SK-N-SH (cell line): ENCODE data around the gene TNN. TPM values are rescaled to one million over a fixed set of nuclear protein-coding genes. Genes with fewer than 3 reads are reported as not detected.

Experiments used
- CTCF ChIA-PET: fragments of 300-600, 350-600 bp; formaldehyde crosslinking; extraction: SDS; loops from one replicate; lab custom pipeline; 2021; lab: Yijun Ruan, JAX
- POLR2A ChIA-PET: fragments of 350-600 bp; sonication (Branson Sonifier 250); formaldehyde crosslinking; extraction: SDS; loops from one replicate; lab custom pipeline; 2020; ENCODE audit warnings: antibody characterized with exemption, inconsistent platforms; lab: Yijun Ruan, JAX
- DNase-seq: peaks from one replicate; pipeline ENCODE4 v3.0.0; 2012
- H2AFZ ChIP-seq: fragments of 200-600 bp; sonication (generic); 2 replicates; pipeline ENCODE4 v1.8.1; 2016; ENCODE audit warnings: antibody characterized with exemption, mild to moderate bottlenecking, low read depth
- H3F3A ChIP-seq: fragments of 200-600 bp; sonication (generic); replicated peaks from 2 replicates; pipeline ENCODE3; 2016; ENCODE audit warnings: antibody characterized with exemption, mild to moderate bottlenecking; ENCODE audit not compliant: insufficient read depth
- H3K27ac ChIP-seq, 2 experiments: fragments of 200-500 bp in 1 of 2; fragments of 200-600 bp in 1 of 2; sonication (Bioruptor generic) in 1 of 2; sonication (generic), shearing (Covaris generic) in 1 of 2; 2 replicates each; pipeline versions ENCODE4 v1.5.1 to v1.6.1; 2014 to 2016; ENCODE audit warnings: low read depth in 2 of 2, inconsistent platforms in 1 of 2, low read length in 1 of 2, mild to moderate bottlenecking in 1 of 2, mixed read lengths in 1 of 2
- H3K27me3 ChIP-seq: fragments of 200-600 bp; sonication (generic), shearing (Covaris generic); 2 replicates; pipeline ENCODE4 v1.6.1; 2016; ENCODE audit warnings: mixed run types; ENCODE audit not compliant: insufficient read depth
- H3K36me3 ChIP-seq, 2 experiments: fragments of 200-500 bp in 1 of 2; fragments of 200-600 bp in 1 of 2; sonication (Bioruptor generic) in 1 of 2; sonication (generic) in 1 of 2; replicated peaks in 1 of 2; 2 replicates each; pipeline versions ENCODE3 to v1.5.1; 2014 to 2016; ENCODE audit warnings: low read length in 1 of 2, mild to moderate bottlenecking in 1 of 2; ENCODE audit not compliant: insufficient read depth in 2 of 2, control insufficient read depth in 1 of 2
- H3K4me1 ChIP-seq, 2 experiments: fragments of 200-500 bp in 1 of 2; fragments of 200-600 bp in 1 of 2; sonication (Bioruptor generic) in 1 of 2; sonication (generic), shearing (Covaris generic) in 1 of 2; 2 replicates each; pipeline versions ENCODE4 v1.5.1 to v1.6.1; 2014 to 2016; ENCODE audit warnings: low read depth in 1 of 2, low read length in 1 of 2, mixed run types in 1 of 2; ENCODE audit not compliant: insufficient read depth in 2 of 2, control insufficient read depth in 1 of 2
- H3K4me2 ChIP-seq: fragments of 200-600 bp; sonication (generic), shearing (Covaris generic); 2 replicates; pipeline ENCODE4 v1.6.1; 2017; ENCODE audit warnings: mixed run types
- H3K4me3 ChIP-seq, 2 experiments: fragments of 200-500 bp in 1 of 2; fragments of 200-600 bp in 1 of 2; sonication (Bioruptor generic) in 1 of 2; sonication (generic), shearing (Covaris generic) in 1 of 2; 2 replicates each; pipeline versions ENCODE4 v1.5.1 to v1.8.1; 2014 to 2016; ENCODE audit warnings: low read depth in 2 of 2, inconsistent platforms in 1 of 2, low read length in 1 of 2, mild to moderate bottlenecking in 1 of 2, mixed read lengths in 1 of 2, moderate library complexity in 1 of 2
- H3K79me2 ChIP-seq: fragments of 200-600 bp; sonication (generic); 2 replicates; pipeline ENCODE4 v1.8.1; 2017; ENCODE audit warnings: mild to moderate bottlenecking; ENCODE audit not compliant: insufficient read depth
- H3K9ac ChIP-seq: fragments of 200-600 bp; sonication (generic); 2 replicates; pipeline ENCODE4 v1.6.1; 2017; ENCODE audit warnings: mixed run types
- H3K9me2 ChIP-seq: fragments of 200-600 bp; sonication (generic); 2 replicates; pipeline ENCODE4 v1.6.1; 2017; ENCODE audit warnings: mixed run types
- H3K9me3 ChIP-seq: fragments of 200-600 bp; sonication (generic); 2 replicates; pipeline ENCODE4 v1.6.1; 2017; ENCODE audit warnings: mixed run types, mild to moderate bottlenecking, moderate library complexity
- H4K20me1 ChIP-seq: fragments of 200-600 bp; sonication (generic); 2 replicates; pipeline ENCODE4 v1.6.1; 2017; ENCODE audit warnings: mild to moderate bottlenecking, mixed run types; ENCODE audit not compliant: insufficient read depth
- CHD2 ChIP-seq: fragments of 150-350 bp; IDR thresholded peaks from 2 replicates; pipeline ENCODE4 v1.6.1; 2018; ENCODE audit warnings: low read length; ENCODE audit not compliant: partially characterized antibody
- ELF1 ChIP-seq: IDR thresholded peaks from 2 replicates; pipeline ENCODE4 v1.4.0; 2012
- EP300 ChIP-seq, 2 experiments: IDR thresholded peaks; 2 replicates each; pipeline versions ENCODE4 v1.4.0 to v1.6.1; 2012; ENCODE audit warnings: borderline replicate concordance in 1 of 2, low read depth in 1 of 2, low read length in 1 of 2
- FOSL2 ChIP-seq: IDR thresholded peaks from 2 replicates; pipeline ENCODE4 v1.4.0; 2012; ENCODE audit warnings: low read depth, mild to moderate bottlenecking, moderate library complexity, borderline replicate concordance
- FOXM1 ChIP-seq: IDR thresholded peaks from 2 replicates; pipeline ENCODE4 v1.4.0; 2012; ENCODE audit warnings: low read depth, mild to moderate bottlenecking
- GABPA ChIP-seq: IDR thresholded peaks from 2 replicates; pipeline ENCODE4 v1.4.0; 2012; ENCODE audit warnings: low read depth, mild to moderate bottlenecking
- GATA2 ChIP-seq: sonication (generic); formaldehyde crosslinking; IDR thresholded peaks from 2 replicates; pipeline ENCODE4 v1.5.0; 2020; ENCODE audit warnings: mild to moderate bottlenecking, missing genetic modification reagents
- MXI1 ChIP-seq: IDR thresholded peaks from 2 replicates; pipeline ENCODE4 v1.6.1; 2012; ENCODE audit warnings: mild to moderate bottlenecking, low read depth, low read length, improper control_type of control experiment
- NFIC ChIP-seq: IDR thresholded peaks from 2 replicates; pipeline ENCODE4 v1.4.0; 2012; ENCODE audit warnings: borderline replicate concordance
- NRF1 ChIP-seq: IDR thresholded peaks from 2 replicates; pipeline ENCODE4 v1.6.1; 2012; ENCODE audit warnings: low read depth, mild to moderate bottlenecking, low read length
- RAD21 ChIP-seq: IDR thresholded peaks from 2 replicates; pipeline ENCODE4 v1.6.1; 2012; ENCODE audit warnings: mild to moderate bottlenecking, low read length
- RCOR1 ChIP-seq: fragments of 150-350 bp; IDR thresholded peaks from 2 replicates; pipeline ENCODE4 v1.6.1; 2017; ENCODE audit warnings: antibody characterized with exemption, low read length
- RXRA ChIP-seq: IDR thresholded peaks from 2 replicates; pipeline ENCODE4 v1.4.0; 2012; ENCODE audit warnings: low read depth, mild to moderate bottlenecking, borderline replicate concordance
- SIN3A ChIP-seq: IDR thresholded peaks from 2 replicates; pipeline ENCODE4 v1.6.1; 2012; ENCODE audit warnings: low read depth, mild to moderate bottlenecking, low read length, moderate library complexity, borderline replicate concordance
- TCF12 ChIP-seq: IDR thresholded peaks from 2 replicates; pipeline ENCODE4 v1.4.0; 2012
- TEAD4 ChIP-seq: IDR thresholded peaks from 2 replicates; pipeline ENCODE4 v1.4.0; 2012; ENCODE audit warnings: mild to moderate bottlenecking, borderline replicate concordance; ENCODE audit not compliant: insufficient read depth
- YY1 ChIP-seq: IDR thresholded peaks from 2 replicates; pipeline ENCODE4 v1.4.0; 2012; ENCODE audit warnings: low read depth, mild to moderate bottlenecking
- WGBS: methylation state at CpG from one replicate; pipeline ENCODE4 v1.1.6; 2017; ENCODE audit warnings: low lambda C conversion rate; 5-methylcytosine and 5-hydroxymethylcytosine counted together
- polyA plus RNA-seq, 3 experiments: library from polyadenylated mRNA; depleted of rRNA; stranded (reverse); fragments of >200 nt; gene quantifications; 2 replicates each; pipeline ENCODE4 v1.2.3, GENCODE V29; 2012
- TF ChIP-seq, protein P1 (sequence below): fragments of 200-600 bp; sonication (generic); IDR thresholded peaks from 2 replicates; pipeline ENCODE4 v1.6.1; 2017; ENCODE audit warnings: antibody characterized with exemption, mild to moderate bottlenecking, moderate library complexity
- TF ChIP-seq, protein P2 (sequence below): IDR thresholded peaks from 2 replicates; pipeline ENCODE4 v1.4.0; 2012; ENCODE audit warnings: low read depth, borderline replicate concordance
- TF ChIP-seq, protein P3 (sequence below): fragments of 150-350 bp; IDR thresholded peaks from 2 replicates; pipeline ENCODE4 v1.6.1; 2016; ENCODE audit warnings: mild to moderate bottlenecking, low read depth, low read length
- TF ChIP-seq, protein P4 (sequence below): IDR thresholded peaks from 2 replicates; pipeline ENCODE4 v1.4.0; 2012; ENCODE audit warnings: low read depth
- TF ChIP-seq, protein P5 (sequence below): fragments of 150-350 bp; IDR thresholded peaks from 2 replicates; pipeline ENCODE4 v1.6.1; 2017; ENCODE audit warnings: antibody characterized with exemption, low read length, low read depth, borderline replicate concordance

TNN gene
- polyA plus RNA-seq, 1 of the 3 experiments (the other 2 are of a cell fraction): not detected

DNA sequence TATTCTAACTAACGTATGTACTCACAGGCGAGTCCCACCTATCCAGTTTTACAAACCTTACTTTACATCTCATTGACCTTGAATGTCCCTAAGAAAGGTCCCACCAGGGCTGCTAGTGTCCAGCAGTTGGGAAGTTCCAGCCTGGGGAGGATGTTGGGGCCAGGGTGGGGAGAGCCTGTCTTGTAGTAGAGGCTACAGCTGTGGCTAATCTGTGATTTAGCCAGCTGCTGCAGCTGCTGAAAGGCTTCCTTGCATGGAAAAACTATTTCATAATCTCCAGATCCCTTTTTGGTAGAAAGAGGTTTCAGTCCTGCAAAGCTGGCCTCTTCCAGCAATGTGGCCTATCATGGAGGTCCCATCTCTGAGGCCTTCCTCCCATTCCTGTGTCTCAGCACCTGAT, 23.1 kb downstream of the TNN start:
- Histone ChIP-seq H3K27ac (no peak overlapping the region), H3K9ac (no peak overlapping the region), H3K4me3 (no peak overlapping the region), H2AFZ (no peak overlapping the region), H3K27me3 (no peaks in the 10 kb centered on the region)
- POLR2A ChIA-PET: no interaction called here
- no peak for TF ChIP-seq GABPA
- no peak for TF ChIP-seq TCF12
- TF ChIP-seq RCOR1: no peak
- TF ChIP-seq FOXM1: no peak
- TF ChIP-seq EP300 (IDR thresholded peaks at IDR 0.05; ENCODE audit: borderline replicate concordance in 1 of 2, low read depth in 1 of 2, low read length in 1 of 2): no peak
- TF ChIP-seq, protein P1, sequence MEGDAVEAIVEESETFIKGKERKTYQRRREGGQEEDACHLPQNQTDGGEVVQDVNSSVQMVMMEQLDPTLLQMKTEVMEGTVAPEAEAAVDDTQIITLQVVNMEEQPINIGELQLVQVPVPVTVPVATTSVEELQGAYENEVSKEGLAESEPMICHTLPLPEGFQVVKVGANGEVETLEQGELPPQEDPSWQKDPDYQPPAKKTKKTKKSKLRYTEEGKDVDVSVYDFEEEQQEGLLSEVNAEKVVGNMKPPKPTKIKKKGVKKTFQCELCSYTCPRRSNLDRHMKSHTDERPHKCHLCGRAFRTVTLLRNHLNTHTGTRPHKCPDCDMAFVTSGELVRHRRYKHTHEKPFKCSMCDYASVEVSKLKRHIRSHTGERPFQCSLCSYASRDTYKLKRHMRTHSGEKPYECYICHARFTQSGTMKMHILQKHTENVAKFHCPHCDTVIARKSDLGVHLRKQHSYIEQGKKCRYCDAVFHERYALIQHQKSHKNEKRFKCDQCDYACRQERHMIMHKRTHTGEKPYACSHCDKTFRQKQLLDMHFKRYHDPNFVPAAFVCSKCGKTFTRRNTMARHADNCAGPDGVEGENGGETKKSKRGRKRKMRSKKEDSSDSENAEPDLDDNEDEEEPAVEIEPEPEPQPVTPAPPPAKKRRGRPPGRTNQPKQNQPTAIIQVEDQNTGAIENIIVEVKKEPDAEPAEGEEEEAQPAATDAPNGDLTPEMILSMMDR: no peak
- no peak for TF ChIP-seq SIN3A
- TF ChIP-seq YY1: no peak
- TF ChIP-seq, protein P2, sequence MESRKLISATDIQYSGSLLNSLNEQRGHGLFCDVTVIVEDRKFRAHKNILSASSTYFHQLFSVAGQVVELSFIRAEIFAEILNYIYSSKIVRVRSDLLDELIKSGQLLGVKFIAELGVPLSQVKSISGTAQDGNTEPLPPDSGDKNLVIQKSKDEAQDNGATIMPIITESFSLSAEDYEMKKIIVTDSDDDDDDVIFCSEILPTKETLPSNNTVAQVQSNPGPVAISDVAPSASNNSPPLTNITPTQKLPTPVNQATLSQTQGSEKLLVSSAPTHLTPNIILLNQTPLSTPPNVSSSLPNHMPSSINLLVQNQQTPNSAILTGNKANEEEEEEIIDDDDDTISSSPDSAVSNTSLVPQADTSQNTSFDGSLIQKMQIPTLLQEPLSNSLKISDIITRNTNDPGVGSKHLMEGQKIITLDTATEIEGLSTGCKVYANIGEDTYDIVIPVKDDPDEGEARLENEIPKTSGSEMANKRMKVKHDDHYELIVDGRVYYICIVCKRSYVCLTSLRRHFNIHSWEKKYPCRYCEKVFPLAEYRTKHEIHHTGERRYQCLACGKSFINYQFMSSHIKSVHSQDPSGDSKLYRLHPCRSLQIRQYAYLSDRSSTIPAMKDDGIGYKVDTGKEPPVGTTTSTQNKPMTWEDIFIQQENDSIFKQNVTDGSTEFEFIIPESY: no peak
- TF ChIP-seq, protein P3, sequence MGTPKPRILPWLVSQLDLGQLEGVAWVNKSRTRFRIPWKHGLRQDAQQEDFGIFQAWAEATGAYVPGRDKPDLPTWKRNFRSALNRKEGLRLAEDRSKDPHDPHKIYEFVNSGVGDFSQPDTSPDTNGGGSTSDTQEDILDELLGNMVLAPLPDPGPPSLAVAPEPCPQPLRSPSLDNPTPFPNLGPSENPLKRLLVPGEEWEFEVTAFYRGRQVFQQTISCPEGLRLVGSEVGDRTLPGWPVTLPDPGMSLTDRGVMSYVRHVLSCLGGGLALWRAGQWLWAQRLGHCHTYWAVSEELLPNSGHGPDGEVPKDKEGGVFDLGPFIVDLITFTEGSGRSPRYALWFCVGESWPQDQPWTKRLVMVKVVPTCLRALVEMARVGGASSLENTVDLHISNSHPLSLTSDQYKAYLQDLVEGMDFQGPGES: no peak
- TF ChIP-seq, protein P4, sequence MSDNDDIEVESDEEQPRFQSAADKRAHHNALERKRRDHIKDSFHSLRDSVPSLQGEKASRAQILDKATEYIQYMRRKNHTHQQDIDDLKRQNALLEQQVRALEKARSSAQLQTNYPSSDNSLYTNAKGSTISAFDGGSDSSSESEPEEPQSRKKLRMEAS: no peak
- TF ChIP-seq FOSL2: no peak
- TF ChIP-seq, all 33 proteins: peak for 0
- no peaks in the 10 kb centered on the region for H3K79me2 ChIP-seq
- no peaks in the 10 kb centered on the region for H3K9me3 ChIP-seq
- no peaks in the 10 kb centered on the region for H3K9me2 ChIP-seq
- CTCF ChIA-PET: interaction anchor here (6.8 kb wide), 1 partner anchor 34 kb away, joined by 32 read pairs; no protein-coding TSS in a partner anchor
- no peaks in the 10 kb centered on the region for H3F3A ChIP-seq
- WGBS: 64% methylated on average over 2 of the region's 2 CpGs
- H4K20me1 ChIP-seq: no peaks in the 10 kb centered on the region
- no peak overlapping the region for H3K4me2 ChIP-seq
- H3K36me3 ChIP-seq: no peaks in the 10 kb centered on the region
- DNase-seq: no peak
- peaks cover 0 to 23% of the 10 kb centered on the region in 2 experiments; a peak in 2 of 4 replicates for H3K4me1 ChIP-seq

DNA sequence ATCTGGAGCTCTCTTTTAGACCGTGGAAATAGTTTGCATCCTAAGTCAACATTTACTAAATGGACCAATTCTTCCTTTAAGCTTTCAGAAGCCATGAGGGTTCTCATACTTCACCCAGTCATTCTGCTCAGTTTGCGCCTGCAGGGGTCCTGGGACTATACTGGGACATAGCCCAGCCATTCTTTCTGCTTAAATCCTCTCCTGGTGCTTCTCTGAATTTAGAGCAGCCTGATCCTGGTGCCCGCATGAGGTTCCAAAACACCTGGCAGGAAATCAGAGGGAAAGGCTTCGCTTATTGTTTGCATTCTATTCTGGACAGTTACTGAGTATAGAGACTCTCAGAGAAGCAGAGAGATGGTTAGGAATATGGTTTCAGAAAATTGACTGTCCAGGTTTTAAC, 27.0 kb downstream of the TNN start:
- no peak overlapping the region for H3K4me2 ChIP-seq
- no peak overlapping the region for H3K4me3 ChIP-seq
- no peaks in the 10 kb centered on the region for H3K79me2 ChIP-seq
- H3K4me1 ChIP-seq: peaks cover 0 to 3% of the 10 kb centered on the region in 2 experiments; a peak in 2 of 4 replicates
- no peaks in the 10 kb centered on the region for H3K9me3 ChIP-seq
- no peaks in the 10 kb centered on the region for H3K27me3 ChIP-seq
- CTCF ChIA-PET: interaction anchor here (1.0 kb wide), 1 partner anchor 31 kb away, joined by 4 read pairs; no protein-coding TSS in a partner anchor
- 41% methylated on average over 4 of the region's 4 CpGs for WGBS
- no peaks in the 10 kb centered on the region for H4K20me1 ChIP-seq
- H3K27ac ChIP-seq: no peak overlapping the region
- no peak overlapping the region for H2AFZ ChIP-seq
- POLR2A ChIA-PET: no interaction called here
- H3F3A ChIP-seq: no peaks in the 10 kb centered on the region
- no peaks in the 10 kb centered on the region for H3K36me3 ChIP-seq
- H3K9ac ChIP-seq: no peak overlapping the region
- DNase-seq: no peak
- H3K9me2 ChIP-seq: no peaks in the 10 kb centered on the region
- TF ChIP-seq YY1: no peak
- no peak for TF ChIP-seq EP300 (IDR thresholded peaks at IDR 0.05; ENCODE audit: borderline replicate concordance in 1 of 2, low read depth in 1 of 2, low read length in 1 of 2)
- no peak for TF ChIP-seq MXI1
- TF ChIP-seq FOXM1: no peak
- TF ChIP-seq TCF12: no peak
- TF ChIP-seq NFIC: no peak
- no peak for TF ChIP-seq GABPA
- TF ChIP-seq TEAD4: no peak
- no peak for TF ChIP-seq CHD2
- TF ChIP-seq GATA2 (CRISPR knock-in tag): no peak
- no peak for TF ChIP-seq NRF1
- TF ChIP-seq, protein P5, sequence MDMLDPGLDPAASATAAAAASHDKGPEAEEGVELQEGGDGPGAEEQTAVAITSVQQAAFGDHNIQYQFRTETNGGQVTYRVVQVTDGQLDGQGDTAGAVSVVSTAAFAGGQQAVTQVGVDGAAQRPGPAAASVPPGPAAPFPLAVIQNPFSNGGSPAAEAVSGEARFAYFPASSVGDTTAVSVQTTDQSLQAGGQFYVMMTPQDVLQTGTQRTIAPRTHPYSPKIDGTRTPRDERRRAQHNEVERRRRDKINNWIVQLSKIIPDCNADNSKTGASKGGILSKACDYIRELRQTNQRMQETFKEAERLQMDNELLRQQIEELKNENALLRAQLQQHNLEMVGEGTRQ: no peak
- TF ChIP-seq ELF1: no peak
- TF ChIP-seq RXRA: no peak
- TF ChIP-seq RAD21: no peak
